Measurements from ENCODE around the gene LMO2.

GRCh38 chr11:33847251-33847650 is 44.6 kb downstream of the LMO2 start:
- no peak for TF ChIP-seq CTCF (IDR thresholded peaks at IDR 0.05)
- TF ChIP-seq POLR2A (IDR thresholded peaks at IDR 0.05), result no peak
